ENCODE data around the gene TK2. TPM values are rescaled to one million over a fixed set of nuclear protein-coding genes. Genes with fewer than 3 reads are reported as not detected.
A peak's percentile ranks its signal among the peaks of the same experiment; 100 is the strongest.

Gene TK2
- total and polyA plus RNA-seq, 9 of the 15 experiments (the other 6 are each of a cell fraction or from before 2014, with no cell fraction given): 1.1 to 10.2 (median 5.3) TPM

- TF ChIP-seq PRDM10 (IDR thresholded peaks at IDR 0.05; ENCODE audit: partially characterized antibody): no peak
- no peak for TF ChIP-seq SUPT5H (IDR thresholded peaks at IDR 0.05)
- TF ChIP-seq ILK (tag; IDR thresholded peaks at IDR 0.05; ENCODE audit: borderline replicate concordance, low read depth): no peak
- TF ChIP-seq NR0B1 (IDR thresholded peaks at IDR 0.05; ENCODE audit: partially characterized antibody): no peak
- no peak for TF ChIP-seq ERF (CRISPR knock-in tag; IDR thresholded peaks at IDR 0.05)
- TF ChIP-seq TEAD4 (IDR thresholded peaks at IDR 0.05; ENCODE audit: low read length): peak; percentile 41; the same call in 1 of the 2 replicates
- TF ChIP-seq TEAD4 (CRISPR knock-in tag; IDR thresholded peaks at IDR 0.05; ENCODE audit: borderline replicate concordance): no peak
- TF ChIP-seq NFIC (IDR thresholded peaks at IDR 0.05): peak; percentile 53
- no peak for TF ChIP-seq THRA (IDR thresholded peaks at IDR 0.05)
- TF ChIP-seq STAT5A (IDR thresholded peaks at IDR 0.05; ENCODE audit: borderline replicate concordance, low read length): peak; percentile 19; the same call in 1 of the 2 replicates
- 0 out of 2 replicates have a peak, but pooled peaks have one; percentile 42 for TF ChIP-seq KLF16 (IDR thresholded peaks at IDR 0.05)
- TF ChIP-seq ZNF324 (CRISPR knock-in tag; IDR thresholded peaks at IDR 0.05): no peak
- TF ChIP-seq BRD4 (IDR thresholded peaks at IDR 0.05): no peak
- no peak for TF ChIP-seq GATAD2A (IDR thresholded peaks at IDR 0.05)
- TF ChIP-seq TAL1 (IDR thresholded peaks at IDR 0.05): peak; percentile 48; the same call in 1 of the 2 replicates
- no peak for TF ChIP-seq NCOA2 (IDR thresholded peaks at IDR 0.05; ENCODE audit: partially characterized antibody in 2 of 2)
- no peak for TF ChIP-seq POLR2G (IDR thresholded peaks at IDR 0.05; ENCODE audit: low read depth, low read length)
- TF ChIP-seq ZNF639 (CRISPR knock-in tag; conservative IDR thresholded peaks at IDR 0.05 in 1 of 2, IDR thresholded peaks at IDR 0.05 in 1 of 2): no peak
- TF ChIP-seq TCF3 (CRISPR knock-in tag; IDR thresholded peaks at IDR 0.05): peak; percentile 71
- TF ChIP-seq ZNF444 (CRISPR knock-in tag; IDR thresholded peaks at IDR 0.05): no peak
- TF ChIP-seq PTBP1 (IDR thresholded peaks at IDR 0.05; ENCODE audit: low read depth, low read length): no peak
- peak in 1 of 2 experiments; percentile 20; a peak in 1 of 3 replicates for TF ChIP-seq CBX3 (IDR thresholded peaks at IDR 0.05; ENCODE audit: borderline replicate concordance in 1 of 2, low read length in 2 of 2)
Measured at GRCh38 chr16:66511602-66512271, 38.2 kb downstream of the TK2 start (continued).
